SU-DHL-6 (cell line): ENCODE measurements around the gene FAN1.

ENCODE experiments used
- H2AFZ ChIP-seq: fragments of 200-600 bp; sonication (generic); 2 replicates; pipeline ENCODE4 v1.6.1; 2014; ENCODE audit warnings: low read depth, mild to moderate bottlenecking, moderate library complexity, mixed read lengths, antibody characterized with exemption, low read length; ENCODE audit not compliant: severe bottlenecking
- H3F3A ChIP-seq: fragments of 200-600 bp; shearing (Covaris generic); 2 replicates; pipeline ENCODE4 v1.6.0; 2016; ENCODE audit warnings: antibody characterized with exemption, mild to moderate bottlenecking; ENCODE audit not compliant: insufficient read depth
- H3K27ac ChIP-seq: fragments of 200-600 bp; sonication (generic); 2 replicates; pipeline ENCODE4 v1.5.1; 2016; ENCODE audit warnings: low read depth, mild to moderate bottlenecking, low read length, moderate library complexity, mixed read lengths
- H3K27me3 ChIP-seq: fragments of 200-600 bp; sonication (generic), shearing (Covaris generic); 2 replicates; pipeline ENCODE4 v1.6.0; 2014; ENCODE audit warnings: mild to moderate bottlenecking, low read length
- H3K36me3 ChIP-seq: fragments of 200-600 bp; sonication (generic); 2 replicates; pipeline ENCODE4 v1.6.1; 2014; ENCODE audit warnings: mild to moderate bottlenecking, low read length, mixed read lengths
- H3K4me2 ChIP-seq: fragments of 300-600, 200-600 bp; shearing (Covaris generic), sonication (generic); 2 replicates; pipeline ENCODE4 v1.6.0; 2014; ENCODE audit warnings: low read length, low read depth, mild to moderate bottlenecking; ENCODE audit not compliant: poor library complexity, severe bottlenecking
- H3K4me3 ChIP-seq: fragments of 200-600 bp; sonication (generic); 2 replicates; pipeline ENCODE4 v1.5.1; 2014; ENCODE audit warnings: antibody characterized with exemption, low read length, mild to moderate bottlenecking, mixed read lengths; ENCODE audit not compliant: insufficient read depth, poor library complexity, severe bottlenecking
- H3K79me2 ChIP-seq: fragments of 200-600 bp; sonication (generic); 2 replicates; pipeline ENCODE4 v1.6.1; 2014; ENCODE audit warnings: mild to moderate bottlenecking, low read length, moderate library complexity; ENCODE audit not compliant: insufficient read depth
- H3K9ac ChIP-seq: fragments of 200-600 bp; sonication (generic); 2 replicates; pipeline ENCODE4 v1.7.0; 2014; ENCODE audit warnings: mild to moderate bottlenecking, low read length
- H3K9me2 ChIP-seq: fragments of 200-600 bp; sonication (generic); replicated peaks from 2 replicates; pipeline ENCODE4 v1.6.1; 2014; ENCODE audit warnings: low read length; ENCODE audit not compliant: insufficient read depth
- H3K9me3 ChIP-seq: fragments of 200-600 bp; sonication (generic); 2 replicates; pipeline ENCODE4 v1.6.1; 2014; ENCODE audit warnings: low read length, mixed read lengths; ENCODE audit not compliant: insufficient read depth
- H4K20me1 ChIP-seq: fragments of 200-600 bp; sonication (generic); 2 replicates; pipeline ENCODE4 v1.6.1; 2014; ENCODE audit warnings: low read depth, mild to moderate bottlenecking, antibody characterized with exemption, low read length, moderate library complexity, mixed read lengths
- EZH2phosphoT487 ChIP-seq: fragments of 200-600 bp; sonication (generic), shearing (Covaris generic); conservative IDR thresholded peaks from 2 replicates; pipeline ENCODE4 v1.6.1; 2018; ENCODE audit warnings: mild to moderate bottlenecking, antibody characterized with exemption, low read length, moderate library complexity, mixed read lengths
- TF ChIP-seq, protein P1 (sequence below): fragments of 200-600 bp; sonication (generic); IDR thresholded peaks from one replicate; pipeline ENCODE4 v1.5.1; 2017; ENCODE audit warnings: antibody characterized with exemption, mild to moderate bottlenecking, low read length, moderate library complexity; ENCODE audit not compliant: insufficient read depth, poor library complexity, severe bottlenecking

FAN1 gene

DNA sequence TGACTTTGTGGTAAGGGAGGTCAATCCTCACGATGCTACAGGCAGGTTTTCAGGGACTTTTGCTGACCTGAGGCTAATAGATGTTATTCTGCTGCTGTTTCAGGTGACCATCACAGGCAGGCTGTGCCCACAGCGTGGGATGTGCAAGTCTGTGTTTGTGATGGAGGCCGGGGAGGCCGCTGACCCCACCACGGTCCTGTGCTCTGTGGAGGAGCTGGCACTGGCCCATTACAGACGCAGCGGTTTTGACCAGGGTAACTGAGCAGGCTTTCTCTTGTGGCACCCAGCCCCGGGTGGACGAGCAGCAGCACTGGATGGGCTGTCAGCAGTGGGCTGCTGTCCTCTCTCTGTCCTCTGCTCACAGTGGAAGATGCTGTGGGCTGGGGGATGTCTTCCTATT, 22.0 kb downstream of the FAN1 start:
- no peaks in the 10 kb centered on the region for H3F3A ChIP-seq
- TF ChIP-seq, protein P1, sequence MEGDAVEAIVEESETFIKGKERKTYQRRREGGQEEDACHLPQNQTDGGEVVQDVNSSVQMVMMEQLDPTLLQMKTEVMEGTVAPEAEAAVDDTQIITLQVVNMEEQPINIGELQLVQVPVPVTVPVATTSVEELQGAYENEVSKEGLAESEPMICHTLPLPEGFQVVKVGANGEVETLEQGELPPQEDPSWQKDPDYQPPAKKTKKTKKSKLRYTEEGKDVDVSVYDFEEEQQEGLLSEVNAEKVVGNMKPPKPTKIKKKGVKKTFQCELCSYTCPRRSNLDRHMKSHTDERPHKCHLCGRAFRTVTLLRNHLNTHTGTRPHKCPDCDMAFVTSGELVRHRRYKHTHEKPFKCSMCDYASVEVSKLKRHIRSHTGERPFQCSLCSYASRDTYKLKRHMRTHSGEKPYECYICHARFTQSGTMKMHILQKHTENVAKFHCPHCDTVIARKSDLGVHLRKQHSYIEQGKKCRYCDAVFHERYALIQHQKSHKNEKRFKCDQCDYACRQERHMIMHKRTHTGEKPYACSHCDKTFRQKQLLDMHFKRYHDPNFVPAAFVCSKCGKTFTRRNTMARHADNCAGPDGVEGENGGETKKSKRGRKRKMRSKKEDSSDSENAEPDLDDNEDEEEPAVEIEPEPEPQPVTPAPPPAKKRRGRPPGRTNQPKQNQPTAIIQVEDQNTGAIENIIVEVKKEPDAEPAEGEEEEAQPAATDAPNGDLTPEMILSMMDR, result no peak
- no peak overlapping the region for H3K4me2 ChIP-seq
- no peaks in the 10 kb centered on the region for H3K9me3 ChIP-seq
- no peak overlapping the region for H3K27ac ChIP-seq
- H3K9ac ChIP-seq, result no peak overlapping the region
- no peaks in the 10 kb centered on the region for H3K36me3 ChIP-seq
- H4K20me1 ChIP-seq, result no peaks in the 10 kb centered on the region
- H2AFZ ChIP-seq, result no peak overlapping the region
- H3K79me2 ChIP-seq, result no peaks in the 10 kb centered on the region
- H3K9me2 ChIP-seq, result no peaks in the 10 kb centered on the region
- H3K4me3 ChIP-seq, result no peak overlapping the region
- H3K27me3 ChIP-seq, result no peaks in the 10 kb centered on the region

DNA sequence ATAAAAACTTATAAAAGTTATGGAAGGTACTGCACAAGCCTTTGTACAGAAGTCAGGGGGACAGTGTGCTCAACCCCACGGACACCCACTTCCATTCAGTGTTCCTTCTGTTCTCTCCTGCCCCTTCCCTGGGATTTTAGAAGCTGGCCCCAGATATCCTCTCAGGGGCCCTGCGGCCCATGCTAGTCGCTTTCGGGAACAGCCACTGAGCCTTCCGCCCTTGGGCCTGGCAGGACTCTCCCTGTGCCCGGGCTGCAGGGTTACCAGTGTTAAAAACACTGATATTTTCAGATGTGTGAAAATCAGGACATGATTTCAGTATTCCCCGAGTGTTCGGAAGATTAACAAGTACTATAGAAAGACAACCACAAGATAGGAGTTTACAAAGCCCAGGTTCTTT, 22.4 kb downstream of the FAN1 start:
- H3K79me2 ChIP-seq, result no peaks in the 10 kb centered on the region
- TF ChIP-seq, protein P1, result no peak
- TF ChIP-seq EZH2phosphoT487, result no peak

DNA sequence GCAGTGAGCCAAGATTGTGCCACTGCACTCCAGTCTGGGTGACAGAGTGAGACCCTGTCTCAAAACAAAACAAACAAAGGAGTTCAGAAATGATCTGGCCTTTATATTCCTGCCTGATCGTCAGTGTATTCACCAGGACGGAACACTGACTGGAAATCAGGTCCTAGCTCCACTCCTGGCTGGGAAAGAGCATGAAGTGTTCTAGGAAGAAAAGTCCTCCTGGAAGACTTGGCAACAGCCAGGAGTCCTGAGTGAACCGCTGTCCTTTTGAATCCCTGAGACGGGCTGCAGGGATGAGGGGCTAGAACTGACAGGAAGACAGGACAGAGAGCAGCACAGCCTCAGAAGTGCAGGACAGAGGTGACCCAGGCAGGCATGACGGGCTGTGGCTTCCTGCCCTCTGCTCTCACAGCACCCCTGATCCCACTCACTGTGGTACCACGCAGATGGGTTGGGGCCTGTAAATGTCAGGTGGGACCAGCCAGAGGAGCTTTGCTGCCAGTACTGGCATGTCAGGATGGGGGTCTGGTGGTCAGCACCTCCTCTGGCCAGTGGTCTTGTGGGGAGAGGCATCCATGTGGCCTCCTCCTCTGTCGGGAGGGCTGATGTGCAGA, 23.5 kb downstream of the FAN1 start:
- no peaks in the 10 kb centered on the region for H4K20me1 ChIP-seq
- no peaks in the 10 kb centered on the region for H3K9me3 ChIP-seq
- TF ChIP-seq, protein P1, result no peak
- no peak for TF ChIP-seq EZH2phosphoT487
- no peaks in the 10 kb centered on the region for H3K9me2 ChIP-seq
- H3K4me2 ChIP-seq, result no peak overlapping the region
- no peaks in the 10 kb centered on the region for H3F3A ChIP-seq
- H3K27ac ChIP-seq, result no peak overlapping the region
- H3K36me3 ChIP-seq, result no peaks in the 10 kb centered on the region
- H3K9ac ChIP-seq, result no peak overlapping the region
- H3K79me2 ChIP-seq, result no peaks in the 10 kb centered on the region
- no peak overlapping the region for H2AFZ ChIP-seq
- no peaks in the 10 kb centered on the region for H3K27me3 ChIP-seq
- no peak overlapping the region for H3K4me3 ChIP-seq

More for the DNA sequence above, 22.4 kb downstream of the FAN1 start:
- H2AFZ ChIP-seq, result no peak overlapping the region
- no peak overlapping the region for H3K4me2 ChIP-seq
- no peaks in the 10 kb centered on the region for H3K9me2 ChIP-seq
- H4K20me1 ChIP-seq, result no peaks in the 10 kb centered on the region
- H3K4me3 ChIP-seq, result no peak overlapping the region
- H3K9ac ChIP-seq, result no peak overlapping the region
- no peaks in the 10 kb centered on the region for H3K27me3 ChIP-seq
- H3K27ac ChIP-seq, result no peak overlapping the region
- no peaks in the 10 kb centered on the region for H3F3A ChIP-seq
- no peaks in the 10 kb centered on the region for H3K9me3 ChIP-seq
- H3K36me3 ChIP-seq, result no peaks in the 10 kb centered on the region
